Endothelial cell of umbilical vein (primary cell): ENCODE results near the gene GCNT2.

Experiments used
- CTCF ChIP-seq, 2 donors: IDR thresholded peaks; 1 replicate in 1 of 2; 2 replicates in 1 of 2; pipeline ENCODE4 v1.5.1; 2011; ENCODE audit warnings: low read length in 2 of 2, mild to moderate bottlenecking in 2 of 2, moderate library complexity in 2 of 2, control low read depth in 1 of 2, inconsistent platforms in 1 of 2, low read depth in 1 of 2; ENCODE audit not compliant: insufficient read depth in 1 of 2; ENCODE audit errors: extremely low read depth in 1 of 2
- EZH2 ChIP-seq: IDR thresholded peaks from 2 replicates; pipeline ENCODE4 v1.6.1; 2012; ENCODE audit warnings: borderline replicate concordance, low read depth, mild to moderate bottlenecking, moderate library complexity, low read length, inconsistent platforms; ENCODE audit not compliant: severe bottlenecking
- JUN ChIP-seq: IDR thresholded peaks from 2 replicates; pipeline ENCODE4 v1.6.1; 2011; ENCODE audit warnings: borderline replicate concordance, low read depth; ENCODE audit not compliant: insufficient read length, insufficient read depth
- POLR2A ChIP-seq: IDR thresholded peaks from 2 replicates; pipeline ENCODE4 v1.6.1; 2012; ENCODE audit warnings: low read depth, mild to moderate bottlenecking, control low read depth, low read length
- POLR2AphosphoS5 ChIP-seq: IDR thresholded peaks from 2 replicates; pipeline ENCODE4 v1.6.1; 2012; ENCODE audit warnings: low read depth, mild to moderate bottlenecking, control low read depth, low read length, moderate library complexity; ENCODE audit not compliant: insufficient read depth

- TF ChIP-seq CTCF (IDR thresholded peaks at IDR 0.05; ENCODE audit: extremely low read depth in 1 of 2, insufficient read depth in 1 of 2, low read depth in 1 of 2, low read length in 2 of 2) (no peak), POLR2A (no peak), POLR2AphosphoS5 (no peak), EZH2 (no peak), JUN (no peak)
These were observed 66.7 kb downstream of the GCNT2 start for GRCh38 chr6:10587656-10588406.
